A673 (cell line): ENCODE measurements around the gene PHYHD1.

ENCODE experiments used
- EZH2 ChIP-seq: fragments of 200-600 bp; sonication (generic); IDR thresholded peaks from 2 replicates; pipeline ENCODE4 v1.6.1; 2017; ENCODE audit warnings: borderline replicate concordance, low read depth, mild to moderate bottlenecking, mixed read lengths, antibody characterized with exemption, low read length; ENCODE audit not compliant: poor library complexity, severe bottlenecking
- TF ChIP-seq, protein P1 (sequence below): fragments of 300-800, 200-600 bp; sonication (generic); conservative IDR thresholded peaks from 2 replicates; pipeline ENCODE4 v1.5.1; 2017; ENCODE audit warnings: low read depth, mild to moderate bottlenecking, antibody characterized with exemption, low read length, moderate library complexity, mixed read lengths

DNA sequence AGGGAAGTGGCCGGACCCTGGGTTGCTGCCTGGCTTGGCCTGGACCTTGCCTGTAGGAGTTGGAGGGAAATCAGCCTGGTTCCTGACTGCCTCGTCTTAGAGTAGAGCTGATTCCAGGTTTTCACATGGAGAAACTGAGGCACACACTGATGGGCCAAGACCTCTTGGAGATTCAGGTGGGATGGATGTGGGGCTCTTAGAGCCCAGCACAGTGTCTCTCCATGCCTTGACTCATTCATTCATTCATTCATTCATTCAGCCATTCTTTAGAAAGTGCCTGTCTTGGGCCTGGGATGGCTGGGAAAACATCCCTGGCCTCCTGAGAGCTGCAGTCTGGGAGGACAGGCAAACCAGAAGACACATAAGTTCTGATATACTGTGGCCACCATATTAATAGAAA lies 36.6 kb upstream of the PHYHD1 start:
- TF ChIP-seq, protein P1, sequence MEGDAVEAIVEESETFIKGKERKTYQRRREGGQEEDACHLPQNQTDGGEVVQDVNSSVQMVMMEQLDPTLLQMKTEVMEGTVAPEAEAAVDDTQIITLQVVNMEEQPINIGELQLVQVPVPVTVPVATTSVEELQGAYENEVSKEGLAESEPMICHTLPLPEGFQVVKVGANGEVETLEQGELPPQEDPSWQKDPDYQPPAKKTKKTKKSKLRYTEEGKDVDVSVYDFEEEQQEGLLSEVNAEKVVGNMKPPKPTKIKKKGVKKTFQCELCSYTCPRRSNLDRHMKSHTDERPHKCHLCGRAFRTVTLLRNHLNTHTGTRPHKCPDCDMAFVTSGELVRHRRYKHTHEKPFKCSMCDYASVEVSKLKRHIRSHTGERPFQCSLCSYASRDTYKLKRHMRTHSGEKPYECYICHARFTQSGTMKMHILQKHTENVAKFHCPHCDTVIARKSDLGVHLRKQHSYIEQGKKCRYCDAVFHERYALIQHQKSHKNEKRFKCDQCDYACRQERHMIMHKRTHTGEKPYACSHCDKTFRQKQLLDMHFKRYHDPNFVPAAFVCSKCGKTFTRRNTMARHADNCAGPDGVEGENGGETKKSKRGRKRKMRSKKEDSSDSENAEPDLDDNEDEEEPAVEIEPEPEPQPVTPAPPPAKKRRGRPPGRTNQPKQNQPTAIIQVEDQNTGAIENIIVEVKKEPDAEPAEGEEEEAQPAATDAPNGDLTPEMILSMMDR: no peak
- TF ChIP-seq EZH2: no peak
